Caki2 (cell line): Measurements from ENCODE around the gene HAL. TPM values are rescaled to one million over a fixed set of nuclear protein-coding genes. Genes with fewer than 3 reads are reported as not detected.

Experiments
- DNase-seq: peaks from one replicate; pipeline ENCODE4 v3.0.0-alpha.2; 2015; ENCODE audit warnings: low read depth
- in situ Hi-C: cut with HindIII; loops from 2 replicates; pipeline ENCODE4 v1.10.0; 2016; ENCODE audit warnings: low sequenced_read_pairs, low pct_unique_long_range_greater_than_20kb, mixed read lengths
- total RNA-seq: library from RNA; depleted of rRNA; stranded (reverse); fragments of >200 nt; shearing (Covaris generic); gene quantifications from 2 replicates; pipeline ENCODE4 v1.2.3, GENCODE V29; 2014; ENCODE audit warnings: low replicate concordance; rRNA removed

Gene HAL, protein sequence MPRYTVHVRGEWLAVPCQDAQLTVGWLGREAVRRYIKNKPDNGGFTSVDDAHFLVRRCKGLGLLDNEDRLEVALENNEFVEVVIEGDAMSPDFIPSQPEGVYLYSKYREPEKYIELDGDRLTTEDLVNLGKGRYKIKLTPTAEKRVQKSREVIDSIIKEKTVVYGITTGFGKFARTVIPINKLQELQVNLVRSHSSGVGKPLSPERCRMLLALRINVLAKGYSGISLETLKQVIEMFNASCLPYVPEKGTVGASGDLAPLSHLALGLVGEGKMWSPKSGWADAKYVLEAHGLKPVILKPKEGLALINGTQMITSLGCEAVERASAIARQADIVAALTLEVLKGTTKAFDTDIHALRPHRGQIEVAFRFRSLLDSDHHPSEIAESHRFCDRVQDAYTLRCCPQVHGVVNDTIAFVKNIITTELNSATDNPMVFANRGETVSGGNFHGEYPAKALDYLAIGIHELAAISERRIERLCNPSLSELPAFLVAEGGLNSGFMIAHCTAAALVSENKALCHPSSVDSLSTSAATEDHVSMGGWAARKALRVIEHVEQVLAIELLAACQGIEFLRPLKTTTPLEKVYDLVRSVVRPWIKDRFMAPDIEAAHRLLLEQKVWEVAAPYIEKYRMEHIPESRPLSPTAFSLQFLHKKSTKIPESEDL
- total RNA-seq: not detected in 2 replicates

DNA sequence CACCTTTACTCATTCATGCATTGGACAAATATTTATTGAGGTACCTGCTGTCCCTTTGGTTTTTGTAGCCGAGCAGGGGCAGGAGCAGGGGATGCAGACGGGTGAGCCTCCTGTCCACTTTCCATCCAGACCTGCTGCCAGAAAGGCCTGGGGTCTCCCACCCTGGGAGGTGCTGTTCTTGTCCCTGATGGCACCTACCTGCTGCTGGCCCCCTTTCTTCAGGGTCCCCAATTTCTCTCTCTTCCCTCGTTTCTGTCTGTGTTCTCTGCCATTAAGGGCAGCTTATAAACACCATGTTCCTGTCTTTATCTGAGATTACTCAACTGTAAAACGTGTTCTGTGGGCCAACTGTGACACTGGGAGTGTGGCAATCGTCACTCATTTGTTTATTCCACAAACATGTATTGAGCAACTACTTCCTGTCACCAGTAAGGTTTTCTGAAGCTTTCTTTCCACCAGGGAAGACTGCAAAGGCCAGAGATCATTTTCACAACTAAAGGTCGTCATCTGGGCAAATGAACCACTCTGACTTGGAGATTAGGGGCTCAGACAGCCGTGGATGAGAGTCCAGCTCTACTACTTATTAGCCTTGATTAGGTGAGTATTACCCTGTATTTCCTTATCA, at the start of gene HAL:
Gene HAL, minus strand, starts transcription at position 311 of the 625 bp plus-strand sequence. CDS start 434 bp downstream, outside the sequence.
- in situ Hi-C loops: no loop called here
- DNase-seq: no peak

GRCh38 chr12:96045566-96045965, 49.4 kb upstream of the HAL start:
- in situ Hi-C loops: no loop called here
- no peak for DNase-seq

GRCh38 chr12:96044943-96045290, 48.8 kb upstream of the HAL start:
- in situ Hi-C loops: no loop called here
- no peak for DNase-seq

GRCh38 chr12:96044017-96044942, 48.1 kb upstream of the HAL start:
- DNase-seq: no peak
- in situ Hi-C loops: no loop called here

GRCh38 chr12:96041181-96041580, 45.0 kb upstream of the HAL start:
- DNase-seq: no peak
- in situ Hi-C loops: no loop called here

DNA sequence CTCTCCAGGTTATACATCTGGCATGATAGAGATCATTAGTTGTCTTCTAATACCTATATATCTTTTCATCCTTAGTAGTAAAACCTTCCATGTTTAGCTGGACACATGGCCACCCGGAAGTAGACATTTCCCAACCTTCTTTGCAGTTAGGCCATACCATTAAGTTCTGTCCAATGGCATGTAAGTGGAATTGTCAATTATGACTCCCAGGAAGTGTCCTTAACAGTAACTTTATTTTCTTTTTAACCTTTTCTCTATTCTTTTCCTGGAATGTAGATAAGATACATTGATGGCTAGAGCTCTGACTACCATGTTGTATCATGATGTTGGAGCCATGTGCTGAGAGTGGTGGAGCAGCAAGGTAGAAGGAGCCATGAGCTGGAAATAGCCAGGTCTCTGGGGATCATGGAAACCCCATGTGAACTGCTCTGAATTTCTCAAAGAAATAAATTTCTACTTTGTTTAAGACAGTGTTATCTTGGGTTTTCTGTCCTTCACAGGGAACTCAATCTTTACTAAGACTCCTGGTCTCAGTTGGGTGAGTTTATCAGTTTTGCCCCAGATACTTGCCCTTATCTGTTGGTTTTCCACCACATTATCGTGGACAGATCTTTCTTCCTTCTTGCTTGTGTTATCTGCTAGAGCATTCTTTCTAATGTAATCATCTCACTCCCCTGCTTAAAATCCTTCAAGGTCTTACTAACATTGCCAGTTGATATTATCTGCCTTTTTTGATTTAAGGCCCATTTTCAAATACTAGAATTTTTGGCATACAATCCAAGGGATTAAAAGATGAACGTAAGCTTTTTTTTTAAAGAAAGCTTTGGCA, 44.4 kb upstream of the HAL start:
- no peak for DNase-seq
- in situ Hi-C loops: no loop called here

GRCh38 chr12:96039516-96039915, 43.4 kb upstream of the HAL start:
- no peak for DNase-seq
- in situ Hi-C loops: no loop called here

DNA sequence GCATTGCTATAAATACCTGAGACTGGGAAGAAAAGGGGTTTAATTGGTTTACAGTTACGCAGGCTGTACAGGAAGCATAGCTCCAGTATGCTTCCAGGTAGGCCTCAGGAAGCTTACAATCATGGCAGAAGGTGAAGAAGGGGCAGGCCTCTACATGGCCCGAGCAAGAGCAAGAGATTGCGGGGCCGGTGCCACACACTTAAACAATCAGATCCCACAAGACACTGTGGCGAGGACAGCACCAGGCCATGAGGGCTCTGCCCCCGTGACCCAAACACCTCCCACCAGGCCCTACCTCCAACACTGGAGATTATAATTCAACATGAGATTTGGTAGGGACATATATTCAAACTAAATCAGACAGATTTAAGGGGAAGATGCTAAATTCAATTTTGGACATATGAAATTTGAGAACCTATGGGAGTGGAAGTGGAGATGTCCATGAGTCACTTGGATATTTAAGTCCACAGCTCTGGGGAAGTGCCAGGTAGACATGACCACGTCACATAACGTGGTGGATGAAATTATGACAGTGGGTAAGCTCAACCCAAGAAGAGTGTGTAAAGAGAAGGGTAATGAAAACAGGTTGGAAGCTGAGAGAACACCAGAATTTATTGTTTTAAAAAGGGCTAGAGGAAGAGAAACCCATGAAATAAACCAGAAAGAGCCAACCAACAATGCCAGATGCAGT, 40.8 kb upstream of the HAL start:
- no peak for DNase-seq
- in situ Hi-C loops: no loop called here

DNA sequence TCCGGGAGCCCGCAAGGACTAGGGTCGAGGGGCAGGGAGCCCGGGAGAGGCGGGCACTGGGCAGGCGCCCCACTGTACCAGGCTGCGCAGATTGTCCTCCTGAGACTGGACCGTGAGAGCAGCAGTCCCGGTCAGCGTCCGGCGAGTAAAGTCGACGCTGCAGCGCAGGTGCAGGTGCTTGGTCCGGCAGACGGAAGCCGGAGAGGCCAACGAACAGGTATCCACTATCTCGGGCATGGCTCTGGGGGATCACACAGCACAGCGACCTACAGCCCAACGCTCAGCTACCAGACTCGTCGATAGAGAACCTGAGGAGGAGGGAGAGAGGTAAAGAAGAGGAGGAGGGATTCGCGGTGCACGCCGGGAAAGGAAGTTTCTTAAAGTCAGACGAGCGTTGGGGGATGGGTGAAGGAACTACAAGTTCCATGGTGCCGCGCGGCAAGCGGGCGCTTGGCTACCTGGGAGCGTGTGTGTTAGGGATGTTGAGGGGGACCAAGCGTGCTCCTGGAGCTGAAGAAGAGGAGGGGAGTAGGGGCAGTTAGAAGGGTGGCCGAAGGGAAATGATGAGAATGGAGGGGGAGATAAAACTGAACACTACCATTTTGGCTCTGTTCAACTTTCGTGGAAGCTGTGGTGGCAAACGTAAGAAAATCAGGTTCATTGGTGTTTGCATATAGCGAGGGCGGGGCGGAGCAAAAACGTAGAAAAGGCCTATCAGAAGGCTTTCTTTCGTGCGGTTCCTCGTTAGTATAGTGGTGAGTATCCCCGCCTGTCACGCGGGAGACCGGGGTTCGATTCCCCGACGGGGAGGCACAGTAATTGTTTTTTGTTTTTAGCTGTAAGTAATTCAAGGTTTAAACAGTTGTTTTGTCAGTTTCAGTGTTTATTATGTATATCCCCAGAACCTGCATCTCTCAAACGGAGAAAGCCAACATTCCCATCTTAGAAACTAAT, 39.4 kb upstream of the HAL start, which contains the start of gene LTA4H:
Gene LTA4H, minus strand, starts transcription at position 305 of the 954 bp plus-strand sequence. Its CDS starts 68 bp downstream, at position 237.
- peak; percentile 97 for DNase-seq
- in situ Hi-C loops: no loop called here

GRCh38 chr12:96034621-96035282, 38.6 kb upstream of the HAL start:
- peak; percentile 32 for DNase-seq
- in situ Hi-C loops: no loop called here

DNA sequence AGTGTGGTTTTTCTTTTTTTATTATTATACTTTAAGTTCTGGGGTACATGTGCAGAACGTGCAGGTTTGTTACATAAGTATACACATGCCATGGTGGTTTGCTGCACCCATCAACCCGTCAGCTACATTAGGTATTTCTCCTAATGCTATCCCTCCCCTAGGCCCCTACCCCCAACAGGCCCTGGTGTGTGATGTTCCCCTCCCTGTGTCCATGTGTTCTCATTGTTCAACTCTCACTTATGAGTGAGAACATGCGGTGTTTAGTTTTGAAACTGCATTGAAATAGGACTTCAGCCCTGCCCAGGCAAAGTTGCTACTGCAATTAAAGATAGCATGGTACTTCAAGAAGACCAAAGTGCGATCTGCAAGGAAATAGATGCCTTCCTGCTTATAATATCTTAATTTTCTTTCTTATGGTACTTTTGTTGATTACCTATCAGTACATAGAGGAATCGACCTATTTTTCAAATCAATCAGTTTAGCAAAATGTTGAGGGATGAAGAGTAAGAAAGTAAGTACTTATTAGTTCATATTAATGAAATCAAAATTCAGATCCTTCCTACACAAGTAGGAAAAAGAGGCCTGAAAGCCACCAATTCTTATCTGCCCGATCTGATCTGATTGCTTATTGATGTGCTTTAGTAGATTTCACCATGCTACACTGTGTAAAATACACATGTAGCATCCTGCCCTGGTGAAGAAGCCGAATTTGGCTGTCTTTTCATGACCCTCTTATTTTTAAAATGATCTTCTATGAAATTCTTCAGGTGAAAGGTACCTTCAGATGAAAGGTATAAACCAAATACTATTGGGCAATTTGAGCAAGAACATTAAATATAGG, 37.6 kb upstream of the HAL start:
- DNase-seq: no peak
- in situ Hi-C loops: no loop called here

GRCh38 chr12:96029826-96030225, 33.7 kb upstream of the HAL start:
- in situ Hi-C loops: no loop called here
- DNase-seq: no peak

- in situ Hi-C loops: no loop called here
- no peak for DNase-seq
Observed at GRCh38 chr12:96028538-96028937, 32.4 kb upstream of the HAL start.

- in situ Hi-C loops: no loop called here
- DNase-seq: no peak
Observed at GRCh38 chr12:96026331-96026730, 30.2 kb upstream of the HAL start.

- in situ Hi-C loops: no loop called here
Observed at GRCh38 chr12:96025518-96025917, 29.4 kb upstream of the HAL start.

More at GRCh38 chr12:96025518-96025917, 29.4 kb upstream of the HAL start:
- no peak for DNase-seq
